Measurements from ENCODE around the gene KLHL21.

DNA sequence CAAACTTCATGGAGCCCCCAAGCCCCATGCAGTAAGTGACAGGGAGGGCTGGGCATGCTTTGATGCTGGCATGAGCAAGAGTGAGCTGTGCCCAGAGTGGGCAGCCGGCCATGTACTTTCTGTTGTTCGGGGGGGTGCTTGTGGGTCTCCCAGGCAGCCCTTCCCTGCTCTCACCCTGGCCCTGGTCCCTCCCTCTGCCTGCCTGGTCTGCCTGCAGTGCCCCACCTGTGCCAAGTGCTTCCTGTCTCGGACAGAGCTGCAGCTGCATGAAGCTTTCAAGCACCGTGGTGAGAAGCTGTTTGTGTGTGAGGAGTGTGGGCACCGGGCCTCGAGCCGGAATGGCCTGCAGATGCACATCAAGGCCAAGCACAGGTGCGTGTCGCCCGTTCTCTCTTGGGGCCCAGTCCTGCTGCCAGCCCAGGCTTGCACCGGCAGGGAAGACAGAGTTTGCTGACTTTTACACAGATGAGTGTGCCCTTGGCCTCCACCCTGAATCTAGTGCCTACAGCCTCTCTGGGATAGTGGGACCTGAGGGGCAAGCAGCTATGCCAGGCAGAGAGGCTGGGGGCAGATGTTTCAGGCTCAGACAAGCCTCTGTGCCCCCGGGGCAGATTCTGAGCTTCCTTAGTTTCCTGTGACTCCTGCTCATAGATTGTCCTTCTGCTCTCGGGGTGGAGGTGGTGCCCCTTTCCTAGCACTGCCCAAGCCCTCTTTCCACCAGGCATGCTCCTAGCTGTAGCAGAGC lies 15.2 kb downstream of the KLHL21 start:
- TF ChIP-seq, protein P1, sequence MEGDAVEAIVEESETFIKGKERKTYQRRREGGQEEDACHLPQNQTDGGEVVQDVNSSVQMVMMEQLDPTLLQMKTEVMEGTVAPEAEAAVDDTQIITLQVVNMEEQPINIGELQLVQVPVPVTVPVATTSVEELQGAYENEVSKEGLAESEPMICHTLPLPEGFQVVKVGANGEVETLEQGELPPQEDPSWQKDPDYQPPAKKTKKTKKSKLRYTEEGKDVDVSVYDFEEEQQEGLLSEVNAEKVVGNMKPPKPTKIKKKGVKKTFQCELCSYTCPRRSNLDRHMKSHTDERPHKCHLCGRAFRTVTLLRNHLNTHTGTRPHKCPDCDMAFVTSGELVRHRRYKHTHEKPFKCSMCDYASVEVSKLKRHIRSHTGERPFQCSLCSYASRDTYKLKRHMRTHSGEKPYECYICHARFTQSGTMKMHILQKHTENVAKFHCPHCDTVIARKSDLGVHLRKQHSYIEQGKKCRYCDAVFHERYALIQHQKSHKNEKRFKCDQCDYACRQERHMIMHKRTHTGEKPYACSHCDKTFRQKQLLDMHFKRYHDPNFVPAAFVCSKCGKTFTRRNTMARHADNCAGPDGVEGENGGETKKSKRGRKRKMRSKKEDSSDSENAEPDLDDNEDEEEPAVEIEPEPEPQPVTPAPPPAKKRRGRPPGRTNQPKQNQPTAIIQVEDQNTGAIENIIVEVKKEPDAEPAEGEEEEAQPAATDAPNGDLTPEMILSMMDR (conservative IDR thresholded peaks at IDR 0.05 in 1 of 2, IDR thresholded peaks at IDR 0.05 in 1 of 2; ENCODE audit: extremely low read depth in 1 of 2, insufficient read depth in 1 of 2, low read depth in 1 of 2, low read length in 2 of 2), result no peak
- no peak for TF ChIP-seq EZH2 (IDR thresholded peaks at IDR 0.05; ENCODE audit: borderline replicate concordance, low read length)
